Retinal pigment epithelial cell (primary cell): Measurements from ENCODE around the gene GJD3.
A peak's percentile ranks its signal among the peaks of the same experiment; 100 is the strongest.

ENCODE experiments used
- DNase-seq: peaks from one replicate; pipeline ENCODE4 v3.0.0-alpha.2; 2010; ENCODE audit warnings: low read depth
- H3K4me3 ChIP-seq: 2 replicates; pipeline ENCODE4 v1.5.1; 2011; ENCODE audit warnings: mild to moderate bottlenecking, low read length, control low read depth, moderate library complexity
- TF ChIP-seq, protein P1 (sequence below): conservative IDR thresholded peaks from 2 replicates; pipeline ENCODE4 v1.5.1; 2011; ENCODE audit warnings: low read depth, low read length, control low read depth, inconsistent platforms

GJD3 gene

DNA sequence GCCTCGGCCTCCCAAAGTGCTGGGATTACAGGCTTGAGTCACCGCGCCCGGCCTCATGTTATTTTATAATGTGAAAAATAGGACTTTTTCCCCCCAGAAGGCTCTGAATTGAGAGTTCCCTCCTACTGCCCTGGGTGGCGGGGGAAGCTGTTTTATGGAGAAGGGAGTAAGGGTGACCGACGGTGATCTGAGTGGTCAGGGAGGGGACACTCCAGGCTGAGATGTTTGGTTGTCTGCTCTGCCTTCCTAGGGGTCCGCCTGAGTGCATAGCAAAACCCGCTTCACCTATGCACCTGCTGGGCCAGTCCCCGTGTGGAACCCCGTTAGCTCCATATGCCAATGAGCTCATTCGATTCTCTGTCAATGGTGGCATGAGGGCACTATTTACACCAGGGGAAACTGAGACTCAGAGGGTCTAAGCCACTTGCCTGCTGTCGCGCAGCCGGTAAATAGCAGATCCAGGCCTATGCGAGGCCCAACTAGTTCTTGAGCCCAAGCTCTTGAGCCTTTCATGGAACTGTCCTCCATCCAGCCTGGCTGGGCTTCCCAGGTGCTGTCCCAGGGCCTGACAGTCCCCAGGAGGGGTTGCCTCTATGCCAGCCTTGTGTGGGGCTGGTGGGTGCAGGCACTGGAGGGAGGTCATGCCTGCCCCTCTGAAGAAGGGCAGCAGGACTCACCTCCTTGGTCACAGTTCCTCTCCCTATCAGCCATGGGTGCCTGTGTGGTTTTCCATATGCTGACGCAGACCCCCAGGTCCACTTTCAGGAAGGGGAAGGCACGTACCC lies 1.7 kb upstream of the GJD3 start:
- no peak for DNase-seq
- TF ChIP-seq, protein P1, sequence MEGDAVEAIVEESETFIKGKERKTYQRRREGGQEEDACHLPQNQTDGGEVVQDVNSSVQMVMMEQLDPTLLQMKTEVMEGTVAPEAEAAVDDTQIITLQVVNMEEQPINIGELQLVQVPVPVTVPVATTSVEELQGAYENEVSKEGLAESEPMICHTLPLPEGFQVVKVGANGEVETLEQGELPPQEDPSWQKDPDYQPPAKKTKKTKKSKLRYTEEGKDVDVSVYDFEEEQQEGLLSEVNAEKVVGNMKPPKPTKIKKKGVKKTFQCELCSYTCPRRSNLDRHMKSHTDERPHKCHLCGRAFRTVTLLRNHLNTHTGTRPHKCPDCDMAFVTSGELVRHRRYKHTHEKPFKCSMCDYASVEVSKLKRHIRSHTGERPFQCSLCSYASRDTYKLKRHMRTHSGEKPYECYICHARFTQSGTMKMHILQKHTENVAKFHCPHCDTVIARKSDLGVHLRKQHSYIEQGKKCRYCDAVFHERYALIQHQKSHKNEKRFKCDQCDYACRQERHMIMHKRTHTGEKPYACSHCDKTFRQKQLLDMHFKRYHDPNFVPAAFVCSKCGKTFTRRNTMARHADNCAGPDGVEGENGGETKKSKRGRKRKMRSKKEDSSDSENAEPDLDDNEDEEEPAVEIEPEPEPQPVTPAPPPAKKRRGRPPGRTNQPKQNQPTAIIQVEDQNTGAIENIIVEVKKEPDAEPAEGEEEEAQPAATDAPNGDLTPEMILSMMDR = no peak
- no peak overlapping the region for H3K4me3 ChIP-seq

DNA sequence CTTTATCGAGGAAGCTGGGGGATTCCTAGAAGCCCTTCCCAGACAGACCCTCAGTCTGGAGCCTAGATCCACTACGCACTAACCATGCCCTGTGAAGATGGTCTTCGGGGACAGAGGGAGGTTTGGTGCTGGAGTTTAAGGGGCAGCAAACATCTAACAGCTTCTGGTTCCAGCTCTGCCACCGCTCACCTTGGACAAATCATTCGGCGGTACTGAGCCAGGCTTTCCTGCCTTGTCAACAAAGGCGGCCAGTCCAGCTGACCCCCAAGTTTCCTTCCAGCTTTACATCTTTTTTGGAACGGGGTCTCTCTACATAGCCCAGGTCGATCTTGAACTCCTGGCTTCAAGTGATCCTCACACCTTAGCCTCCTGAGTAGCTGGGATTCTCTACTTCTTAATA lies 369 bp upstream of the GJD3 start:
- H3K4me3 ChIP-seq = no peak overlapping the region
- TF ChIP-seq, protein P1 = no peak
- no peak for DNase-seq

DNA sequence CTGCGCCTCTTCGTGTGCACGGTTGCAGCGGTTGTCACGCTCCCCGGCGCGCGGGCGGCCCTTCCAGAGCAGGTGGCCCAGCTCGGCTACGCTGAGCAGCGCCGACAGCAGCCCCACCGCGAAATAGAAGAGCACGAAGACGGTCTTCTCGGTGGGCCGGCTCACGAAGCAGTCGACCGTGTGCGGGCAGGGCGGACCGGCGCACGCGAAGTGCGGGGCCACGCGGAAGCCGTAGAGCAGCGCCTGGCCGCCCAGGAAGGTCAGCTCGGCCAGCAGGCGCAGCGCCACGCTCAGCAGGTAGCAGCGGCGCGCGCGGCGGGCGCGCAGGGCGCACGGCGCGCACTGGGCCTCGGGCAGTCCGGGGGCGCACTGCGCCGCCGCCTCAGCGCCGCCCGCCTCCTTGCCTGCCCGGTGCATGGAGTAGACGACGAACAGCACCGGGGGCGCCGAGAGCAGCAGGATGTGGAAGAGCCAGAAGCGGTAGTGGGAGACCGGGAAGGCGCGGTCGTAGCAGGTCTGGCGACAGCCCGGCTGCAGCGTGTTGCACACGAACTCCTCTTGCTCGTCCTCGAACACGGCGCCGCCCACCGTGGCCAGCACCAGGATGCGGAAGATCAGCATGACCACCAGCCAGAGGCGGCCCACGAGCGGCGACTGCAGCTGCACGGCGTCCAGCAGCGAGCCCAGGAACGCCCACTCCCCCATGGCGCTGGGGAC lies 1.3 kb downstream of the GJD3 start:
- TF ChIP-seq, protein P1 = no peak
- H3K4me3 ChIP-seq = peak overlapping the region; percentile 45
- no peak for DNase-seq

DNA sequence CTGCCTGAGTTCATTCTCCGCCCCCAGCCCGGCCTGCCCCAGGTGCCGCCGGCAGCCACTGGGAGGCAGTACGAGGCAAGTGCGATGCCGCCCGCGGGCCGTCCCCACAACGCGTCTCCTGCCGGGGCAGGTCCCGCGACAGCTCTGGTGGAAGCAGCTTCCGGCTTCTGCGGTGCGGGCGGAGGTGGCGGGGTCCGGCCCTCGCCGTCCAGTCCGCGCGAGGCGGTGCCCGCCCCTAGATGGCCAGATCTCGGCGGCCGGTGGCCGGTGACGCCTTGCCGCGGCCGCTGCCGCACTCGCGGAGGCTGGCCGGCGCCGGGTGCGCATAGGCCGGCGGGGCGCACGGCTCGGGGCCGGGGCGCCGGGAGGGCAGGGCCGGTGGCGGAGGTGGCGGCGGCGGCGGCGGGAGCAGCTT lies 1.8 kb downstream of the GJD3 start:
- peak overlapping the region; percentile 42 for H3K4me3 ChIP-seq
- TF ChIP-seq, protein P1 = peak; percentile 75
- no peak for DNase-seq

DNA sequence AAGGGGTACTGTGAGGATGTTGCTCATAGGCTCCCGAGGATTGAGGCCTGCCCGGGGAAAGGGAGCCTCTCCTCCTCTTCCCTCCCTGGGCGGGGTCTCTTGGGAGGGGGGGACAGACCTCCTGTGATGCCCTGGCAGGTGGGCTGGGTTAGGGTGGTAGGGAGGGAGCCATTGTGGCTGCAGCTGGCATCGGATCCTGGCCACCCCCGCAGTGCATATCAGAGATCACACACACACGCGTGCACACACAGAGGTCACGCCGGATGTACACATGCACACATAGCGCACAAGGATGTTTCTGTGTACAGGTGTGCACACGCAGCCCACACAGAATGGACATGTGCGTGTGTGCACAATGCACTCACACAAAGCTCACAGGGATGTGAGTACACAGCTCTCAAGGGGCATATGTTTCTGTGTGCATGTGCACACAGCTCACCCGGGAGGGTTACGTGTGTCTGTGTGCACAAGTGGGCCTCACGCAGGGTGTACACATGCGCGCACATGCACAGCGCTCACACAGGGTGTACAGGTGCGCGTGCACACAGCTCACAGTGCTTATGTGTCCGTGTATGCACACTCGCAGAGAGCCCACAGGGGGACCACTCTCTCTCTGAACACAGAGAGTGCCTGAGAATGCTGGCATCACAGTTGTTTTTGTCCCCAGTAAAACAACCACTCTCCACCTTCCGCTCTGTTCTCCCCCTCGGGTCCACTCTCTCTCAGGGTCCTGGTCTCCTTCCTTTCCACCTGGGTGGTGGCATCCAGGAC lies 2.4 kb downstream of the GJD3 start:
- TF ChIP-seq, protein P1 = no peak
- DNase-seq = no peak
- H3K4me3 ChIP-seq = peak overlapping the region; percentile 19

DNA sequence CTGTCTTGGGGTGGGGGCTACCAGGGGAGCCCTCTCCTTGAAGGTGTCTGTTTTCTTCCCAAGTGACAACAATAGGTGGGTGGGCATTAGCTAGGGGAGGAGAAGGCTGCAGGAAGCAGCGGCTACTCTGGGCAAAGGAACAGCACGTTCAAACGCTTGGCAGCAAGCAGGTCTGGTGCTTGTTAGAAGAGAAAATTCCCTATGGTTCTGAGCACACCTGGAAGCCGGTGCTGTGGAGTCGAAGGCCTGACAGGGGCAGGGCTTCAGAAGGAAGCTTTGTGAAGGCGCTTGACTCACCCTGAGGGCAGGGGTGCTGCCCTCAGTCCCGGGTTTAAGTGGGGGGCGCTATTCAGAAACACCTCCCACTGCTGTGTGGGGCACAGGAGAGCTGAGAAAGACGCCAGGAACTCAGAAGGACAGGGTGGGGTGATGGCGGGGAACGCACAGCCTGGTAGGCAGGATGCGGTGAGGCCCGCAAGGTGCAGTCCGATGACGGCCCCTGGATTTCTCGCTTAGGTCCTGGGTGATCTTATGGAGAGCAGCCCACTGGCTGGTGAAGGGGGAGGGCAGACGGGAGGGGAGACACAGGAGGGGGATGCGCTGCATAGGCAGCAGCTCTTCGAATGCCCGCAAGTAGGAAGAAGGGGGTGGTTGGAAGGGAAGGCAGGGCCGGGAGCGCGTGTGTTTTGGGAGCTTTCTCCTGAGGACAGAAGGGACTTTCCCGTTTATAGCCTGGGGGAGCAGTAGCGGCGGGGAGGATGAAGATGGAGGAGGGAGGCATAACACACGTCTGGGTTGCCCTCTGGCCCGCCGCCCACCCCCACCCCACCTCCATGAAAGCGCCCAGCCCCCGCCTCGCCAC lies 3.2 kb downstream of the GJD3 start:
- no peak for DNase-seq
- TF ChIP-seq, protein P1 = no peak
- no peak overlapping the region for H3K4me3 ChIP-seq
